WTC11 (cell line): Measurements from ENCODE around the gene ABCB8.

ENCODE experiments used
- CREB1 ChIP-seq: sonication (generic); formaldehyde crosslinking; IDR thresholded peaks from 2 replicates; pipeline ENCODE4 v1.8.0; 2023; ENCODE audit warnings: mild to moderate bottlenecking, missing genetic modification reagents
- MYBL2 ChIP-seq: sonication (generic); formaldehyde crosslinking; IDR thresholded peaks from 2 replicates; pipeline ENCODE4 v1.8.1; 2023; ENCODE audit warnings: mild to moderate bottlenecking, moderate library complexity, missing genetic modification reagents
- NR2C2 ChIP-seq: sonication (generic); formaldehyde crosslinking; IDR thresholded peaks from 2 replicates; pipeline ENCODE4 v1.8.0; 2022; ENCODE audit warnings: mild to moderate bottlenecking, missing genetic modification reagents
- ZNF121 ChIP-seq: sonication (generic); formaldehyde crosslinking; IDR thresholded peaks from 2 replicates; pipeline ENCODE4 v1.8.0; 2023; ENCODE audit warnings: missing genetic modification reagents
- TF ChIP-seq, protein P1 (sequence below): fragments of 200-600 bp; IDR thresholded peaks from 2 replicates; pipeline ENCODE4 v1.8.0; 2022; ENCODE audit warnings: antibody characterized with exemption
- TF ChIP-seq, protein P2 (sequence below): sonication (generic); formaldehyde crosslinking; IDR thresholded peaks from 2 replicates; pipeline ENCODE4 v1.8.0; 2022; ENCODE audit warnings: mild to moderate bottlenecking, missing genetic modification reagents
- TF ChIP-seq, protein P3 (sequence below): sonication (generic); formaldehyde crosslinking; IDR thresholded peaks from 2 replicates; pipeline ENCODE4 v1.8.1; 2022; ENCODE audit warnings: mild to moderate bottlenecking, missing genetic modification reagents, moderate library complexity, borderline replicate concordance

DNA sequence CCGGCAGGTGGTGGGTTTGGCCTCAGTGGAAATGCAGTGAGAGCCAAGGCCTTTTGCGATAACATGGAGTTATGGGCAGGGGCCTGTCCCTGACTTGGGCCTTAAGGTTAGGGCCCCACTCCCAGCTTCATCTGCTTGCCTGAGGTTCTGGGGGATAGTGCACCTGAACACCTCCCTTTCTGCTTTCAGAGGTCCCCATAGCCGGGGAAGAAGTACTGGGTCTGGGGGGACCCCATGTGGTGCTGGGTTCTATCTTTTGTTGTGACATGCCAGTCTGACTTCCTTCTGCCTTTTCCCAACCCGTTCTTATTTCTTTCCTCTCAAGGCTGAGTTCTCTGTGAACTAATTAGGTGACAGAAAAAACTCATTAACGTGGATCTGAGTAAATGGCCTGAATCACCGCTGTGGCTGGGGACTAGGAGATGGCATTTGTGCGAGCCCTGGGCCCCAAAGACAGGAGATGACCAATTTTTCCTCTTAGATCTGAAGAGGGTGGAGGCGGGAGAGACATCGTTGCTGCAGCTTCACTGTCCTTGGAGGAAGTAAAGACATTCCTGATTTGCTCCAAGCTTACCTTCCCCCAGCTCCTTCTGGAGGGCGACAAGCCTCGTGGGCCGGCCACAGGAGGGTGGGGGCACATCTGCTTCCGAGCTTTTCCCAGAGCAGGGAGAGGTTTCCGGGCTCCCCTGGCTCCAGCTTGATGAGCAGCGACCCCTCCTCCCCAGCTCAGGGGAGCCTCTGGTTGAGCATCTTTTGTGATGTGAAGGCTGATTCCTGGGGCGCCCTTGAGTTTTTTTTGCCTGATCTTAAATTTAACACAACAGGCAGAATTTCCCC is 60.0 kb downstream of the ABCB8 start:
- no peak for TF ChIP-seq ZNF121 (CRISPR knock-in tag)
- TF ChIP-seq, protein P1, sequence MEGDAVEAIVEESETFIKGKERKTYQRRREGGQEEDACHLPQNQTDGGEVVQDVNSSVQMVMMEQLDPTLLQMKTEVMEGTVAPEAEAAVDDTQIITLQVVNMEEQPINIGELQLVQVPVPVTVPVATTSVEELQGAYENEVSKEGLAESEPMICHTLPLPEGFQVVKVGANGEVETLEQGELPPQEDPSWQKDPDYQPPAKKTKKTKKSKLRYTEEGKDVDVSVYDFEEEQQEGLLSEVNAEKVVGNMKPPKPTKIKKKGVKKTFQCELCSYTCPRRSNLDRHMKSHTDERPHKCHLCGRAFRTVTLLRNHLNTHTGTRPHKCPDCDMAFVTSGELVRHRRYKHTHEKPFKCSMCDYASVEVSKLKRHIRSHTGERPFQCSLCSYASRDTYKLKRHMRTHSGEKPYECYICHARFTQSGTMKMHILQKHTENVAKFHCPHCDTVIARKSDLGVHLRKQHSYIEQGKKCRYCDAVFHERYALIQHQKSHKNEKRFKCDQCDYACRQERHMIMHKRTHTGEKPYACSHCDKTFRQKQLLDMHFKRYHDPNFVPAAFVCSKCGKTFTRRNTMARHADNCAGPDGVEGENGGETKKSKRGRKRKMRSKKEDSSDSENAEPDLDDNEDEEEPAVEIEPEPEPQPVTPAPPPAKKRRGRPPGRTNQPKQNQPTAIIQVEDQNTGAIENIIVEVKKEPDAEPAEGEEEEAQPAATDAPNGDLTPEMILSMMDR, result no peak
- no peak for TF ChIP-seq MYBL2
- TF ChIP-seq NR2C2 (CRISPR knock-in tag), result no peak
- TF ChIP-seq, protein P2, sequence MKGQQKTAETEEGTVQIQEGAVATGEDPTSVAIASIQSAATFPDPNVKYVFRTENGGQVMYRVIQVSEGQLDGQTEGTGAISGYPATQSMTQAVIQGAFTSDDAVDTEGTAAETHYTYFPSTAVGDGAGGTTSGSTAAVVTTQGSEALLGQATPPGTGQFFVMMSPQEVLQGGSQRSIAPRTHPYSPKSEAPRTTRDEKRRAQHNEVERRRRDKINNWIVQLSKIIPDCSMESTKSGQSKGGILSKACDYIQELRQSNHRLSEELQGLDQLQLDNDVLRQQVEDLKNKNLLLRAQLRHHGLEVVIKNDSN (CRISPR knock-in tag), result 0 out of 2 replicates have a peak, but pooled peaks have one; percentile 2
- TF ChIP-seq CREB1, result no peak
- TF ChIP-seq, protein P3, sequence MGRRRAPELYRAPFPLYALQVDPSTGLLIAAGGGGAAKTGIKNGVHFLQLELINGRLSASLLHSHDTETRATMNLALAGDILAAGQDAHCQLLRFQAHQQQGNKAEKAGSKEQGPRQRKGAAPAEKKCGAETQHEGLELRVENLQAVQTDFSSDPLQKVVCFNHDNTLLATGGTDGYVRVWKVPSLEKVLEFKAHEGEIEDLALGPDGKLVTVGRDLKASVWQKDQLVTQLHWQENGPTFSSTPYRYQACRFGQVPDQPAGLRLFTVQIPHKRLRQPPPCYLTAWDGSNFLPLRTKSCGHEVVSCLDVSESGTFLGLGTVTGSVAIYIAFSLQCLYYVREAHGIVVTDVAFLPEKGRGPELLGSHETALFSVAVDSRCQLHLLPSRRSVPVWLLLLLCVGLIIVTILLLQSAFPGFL (CRISPR knock-in tag), result no peak
